HEK293 (cell line): ENCODE results near the gene BLOC1S6.

Source experiments
- CTCF ChIA-PET: fragments of 350-600 bp; formaldehyde crosslinking; extraction: SDS; loops from one replicate; lab custom pipeline; 2021; ENCODE audit warnings: antibody characterized with exemption; lab: Yijun Ruan, JAX
- POLR2A ChIA-PET: fragments of 300-600 bp; formaldehyde crosslinking; extraction: SDS; loops from one replicate; lab custom pipeline; 2020; ENCODE audit warnings: antibody characterized with exemption, inconsistent platforms; lab: Yijun Ruan, JAX
- H3K27ac ChIP-seq: fragments of 200-500 bp; sonication (Bioruptor generic); 2 replicates; pipeline ENCODE4 v1.5.1; 2014; ENCODE audit warnings: low read depth, low read length, control low read depth, inconsistent platforms; ENCODE audit errors: extremely low read depth
- H3K36me3 ChIP-seq, 2 experiments: fragments of 200-500 bp in 1 of 2; sonication (Bioruptor generic) in 1 of 2; 1 replicate in 1 of 2; 2 replicates in 1 of 2; pipeline ENCODE4 v1.5.1; 2014 to 2017; ENCODE audit warnings: inconsistent platforms in 2 of 2, low read length in 2 of 2; ENCODE audit not compliant: control insufficient read depth in 2 of 2, insufficient read depth in 1 of 2
- H3K4me1 ChIP-seq: fragments of 200-500 bp; sonication (Bioruptor generic); 2 replicates; pipeline ENCODE4 v1.5.1; 2014; ENCODE audit warnings: mild to moderate bottlenecking, low read length, inconsistent platforms; ENCODE audit not compliant: control insufficient read depth, insufficient read depth
- H3K4me3 ChIP-seq: 2 replicates; pipeline ENCODE4 v1.5.1; 2011; ENCODE audit warnings: low read depth, mild to moderate bottlenecking, control low read depth, low read length, moderate library complexity
- H3K9me3 ChIP-seq: fragments of 200-500 bp; sonication (Bioruptor generic); 2 replicates; pipeline ENCODE4 v1.5.1; 2014; ENCODE audit warnings: low read depth, low read length, inconsistent platforms; ENCODE audit not compliant: control insufficient read depth, insufficient read depth
- IKZF3 ChIP-seq: fragments of 450-650 bp; IDR thresholded peaks from 2 replicates; pipeline ENCODE4 v1.5.0; 2018; ENCODE audit warnings: missing biosample characterization, mild to moderate bottlenecking, missing genetic modification characterization, moderate library complexity
- KLF7 ChIP-seq: fragments of 450-650 bp; formaldehyde crosslinking; IDR thresholded peaks from 2 replicates; pipeline ENCODE4 v1.5.1; 2016; ENCODE audit warnings: missing biosample characterization, missing genetic modification characterization, borderline replicate concordance
- MZF1 ChIP-seq: fragments of 450-650 bp; formaldehyde crosslinking; IDR thresholded peaks from 2 replicates; pipeline ENCODE4 v1.5.1; 2017; ENCODE audit warnings: missing biosample characterization, missing genetic modification characterization, borderline replicate concordance
- REPIN1 ChIP-seq: fragments of 450-650 bp; formaldehyde crosslinking; IDR thresholded peaks from 2 replicates; pipeline ENCODE4 v1.5.1; 2017; ENCODE audit warnings: missing biosample characterization, missing genetic modification characterization, low read depth
- SP2 ChIP-seq: fragments of 450-650 bp; formaldehyde crosslinking; IDR thresholded peaks from 2 replicates; pipeline ENCODE4 v1.5.1; 2016; ENCODE audit warnings: missing biosample characterization, missing genetic modification characterization
- ZBTB20 ChIP-seq: fragments of 450-650 bp; formaldehyde crosslinking; IDR thresholded peaks from 2 replicates; pipeline ENCODE4 v1.5.1; 2016; ENCODE audit warnings: missing biosample characterization, missing genetic modification characterization
- ZNF121 ChIP-seq: fragments of 450-650 bp; formaldehyde crosslinking; IDR thresholded peaks from 2 replicates; pipeline ENCODE4 v1.5.1; 2016; ENCODE audit warnings: missing biosample characterization, missing genetic modification characterization
- ZNF133 ChIP-seq: fragments of 450-650 bp; formaldehyde crosslinking; IDR thresholded peaks from 2 replicates; pipeline ENCODE4 v1.5.1; 2016; ENCODE audit warnings: missing biosample characterization, missing genetic modification characterization
- ZNF155 ChIP-seq: fragments of 450-650 bp; formaldehyde crosslinking; IDR thresholded peaks from 2 replicates; pipeline ENCODE4 v1.5.1; 2016; ENCODE audit warnings: missing biosample characterization, missing genetic modification characterization
- ZNF184 ChIP-seq: fragments of 450-650 bp; IDR thresholded peaks from 2 replicates; pipeline ENCODE4 v1.5.1; 2018; ENCODE audit warnings: missing biosample characterization, mild to moderate bottlenecking, missing genetic modification characterization
- ZNF2 ChIP-seq: fragments of 450-650 bp; formaldehyde crosslinking; IDR thresholded peaks from 2 replicates; pipeline ENCODE4 v1.5.1; 2016; ENCODE audit warnings: missing biosample characterization, missing genetic modification characterization
- ZNF23 ChIP-seq: fragments of 450-650 bp; formaldehyde crosslinking; IDR thresholded peaks from 2 replicates; pipeline ENCODE4 v1.5.1; 2016; ENCODE audit warnings: missing biosample characterization, missing genetic modification characterization, borderline replicate concordance
- ZNF239 ChIP-seq: fragments of 450-650 bp; formaldehyde crosslinking; IDR thresholded peaks from 2 replicates; pipeline ENCODE4 v1.5.1; 2016; ENCODE audit warnings: missing biosample characterization, missing genetic modification characterization
- ZNF248 ChIP-seq: fragments of 450-650 bp; formaldehyde crosslinking; IDR thresholded peaks from 2 replicates; pipeline ENCODE4 v1.5.1; 2017; ENCODE audit warnings: missing biosample characterization, missing genetic modification characterization
- ZNF426 ChIP-seq: fragments of 450-650 bp; formaldehyde crosslinking; IDR thresholded peaks from 2 replicates; pipeline ENCODE4 v1.5.1; 2017; ENCODE audit warnings: missing biosample characterization, missing genetic modification characterization, mild to moderate bottlenecking, inconsistent platforms, moderate library complexity
- ZNF510 ChIP-seq: fragments of 450-650 bp; formaldehyde crosslinking; IDR thresholded peaks from 2 replicates; pipeline ENCODE4 v1.5.1; 2018; ENCODE audit warnings: mild to moderate bottlenecking, missing genetic modification characterization, missing biosample characterization; ENCODE audit not compliant: insufficient replicate concordance
- ZNF558 ChIP-seq: fragments of 450-650 bp; formaldehyde crosslinking; IDR thresholded peaks from 2 replicates; pipeline ENCODE4 v1.5.1; 2016; ENCODE audit warnings: missing biosample characterization, missing genetic modification characterization
- ZNF571 ChIP-seq: fragments of 450-650 bp; formaldehyde crosslinking; IDR thresholded peaks from 2 replicates; pipeline ENCODE4 v1.5.0; 2017; ENCODE audit warnings: missing biosample characterization, missing genetic modification characterization
- ZNF664 ChIP-seq: fragments of 450-650 bp; formaldehyde crosslinking; IDR thresholded peaks from 2 replicates; pipeline ENCODE4 v1.5.1; 2016; ENCODE audit warnings: missing biosample characterization, missing genetic modification characterization
- ZNF707 ChIP-seq: fragments of 450-650 bp; formaldehyde crosslinking; IDR thresholded peaks from 2 replicates; pipeline ENCODE4 v1.5.1; 2016; ENCODE audit warnings: missing biosample characterization, missing genetic modification characterization
- ZNF76 ChIP-seq: fragments of 450-650 bp; formaldehyde crosslinking; IDR thresholded peaks from 2 replicates; pipeline ENCODE4; 2016; ENCODE audit warnings: low read depth, missing biosample characterization, missing genetic modification characterization, borderline replicate concordance
- ZSCAN30 ChIP-seq: fragments of 450-650 bp; IDR thresholded peaks from 2 replicates; pipeline ENCODE4 v1.5.1; 2018; ENCODE audit warnings: missing biosample characterization, mild to moderate bottlenecking, missing genetic modification characterization, moderate library complexity
- TF ChIP-seq, protein P1 (sequence below): fragments of 450-650 bp; formaldehyde crosslinking; IDR thresholded peaks from 2 replicates; pipeline ENCODE4 v1.5.1; 2016; ENCODE audit warnings: missing biosample characterization, missing genetic modification characterization
- TF ChIP-seq, protein P2 (sequence below): fragments of 450-650 bp; formaldehyde crosslinking; IDR thresholded peaks from 2 replicates; pipeline ENCODE4 v1.5.1; 2016; ENCODE audit warnings: missing biosample characterization, missing genetic modification characterization, borderline replicate concordance
- TF ChIP-seq, protein P3 (sequence below): fragments of 450-650 bp; formaldehyde crosslinking; IDR thresholded peaks from 2 replicates; pipeline ENCODE4 v1.5.1; 2016; ENCODE audit warnings: missing biosample characterization, missing genetic modification characterization, low read depth
- TF ChIP-seq, protein P4 (sequence below): fragments of 450-650 bp; formaldehyde crosslinking; IDR thresholded peaks from 2 replicates; pipeline ENCODE4 v1.5.1; 2017; ENCODE audit warnings: missing biosample characterization, missing genetic modification characterization

BLOC1S6 gene

DNA sequence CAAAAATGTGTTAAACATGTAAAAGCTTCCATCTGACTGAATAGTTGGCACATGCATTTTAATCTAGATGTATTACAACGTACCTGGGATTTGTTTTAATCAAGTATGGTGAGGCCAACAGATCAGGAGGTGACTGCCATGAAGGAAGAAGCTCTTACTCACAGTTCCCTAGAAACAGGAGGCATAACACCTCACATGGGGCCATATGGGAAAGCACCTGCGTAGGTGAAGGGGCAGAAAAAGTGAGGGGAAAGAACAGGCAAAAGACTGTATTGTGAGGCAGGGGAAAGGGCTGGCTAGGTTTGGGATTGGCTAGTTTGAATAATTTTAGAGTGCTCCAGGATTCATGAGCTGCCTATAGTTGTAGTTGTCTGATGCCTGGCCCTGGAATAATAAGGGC is 57.3 kb downstream of the BLOC1S6 start:
- no peak for TF ChIP-seq ZNF248
- no peak for TF ChIP-seq ZNF76 (tag by site-specific recombination)
- no peak for TF ChIP-seq ZBTB20 (tag by site-specific recombination)
- TF ChIP-seq ZNF707, result no peak
- no peak for TF ChIP-seq ZNF155 (tag by site-specific recombination)
- TF ChIP-seq ZNF239 (tag by site-specific recombination), result no peak
- no peak for TF ChIP-seq ZNF510
- no peak for TF ChIP-seq ZSCAN30 (tag by site-specific recombination)
- TF ChIP-seq, protein P1, sequence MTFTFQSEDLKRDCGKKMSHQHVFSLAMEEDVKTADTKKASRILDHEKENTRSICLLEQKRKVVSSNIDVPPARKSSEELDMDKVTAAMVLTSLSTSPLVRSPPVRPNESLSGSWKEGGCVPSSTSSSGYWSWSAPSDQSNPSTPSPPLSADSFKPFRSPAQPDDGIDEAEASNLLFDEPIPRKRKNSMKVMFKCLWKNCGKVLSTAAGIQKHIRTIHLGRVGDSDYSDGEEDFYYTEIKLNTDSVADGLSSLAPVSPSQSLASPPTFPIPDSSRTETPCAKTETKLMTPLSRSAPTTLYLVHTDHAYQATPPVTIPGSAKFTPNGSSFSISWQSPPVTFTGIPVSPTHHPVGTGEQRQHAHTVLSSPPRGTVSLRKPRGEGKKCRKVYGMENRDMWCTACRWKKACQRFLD (tag by site-specific recombination), result no peak
- no peak for TF ChIP-seq ZNF23 (tag by site-specific recombination)
- TF ChIP-seq ZNF133 (tag by site-specific recombination), result no peak
- TF ChIP-seq, protein P2, sequence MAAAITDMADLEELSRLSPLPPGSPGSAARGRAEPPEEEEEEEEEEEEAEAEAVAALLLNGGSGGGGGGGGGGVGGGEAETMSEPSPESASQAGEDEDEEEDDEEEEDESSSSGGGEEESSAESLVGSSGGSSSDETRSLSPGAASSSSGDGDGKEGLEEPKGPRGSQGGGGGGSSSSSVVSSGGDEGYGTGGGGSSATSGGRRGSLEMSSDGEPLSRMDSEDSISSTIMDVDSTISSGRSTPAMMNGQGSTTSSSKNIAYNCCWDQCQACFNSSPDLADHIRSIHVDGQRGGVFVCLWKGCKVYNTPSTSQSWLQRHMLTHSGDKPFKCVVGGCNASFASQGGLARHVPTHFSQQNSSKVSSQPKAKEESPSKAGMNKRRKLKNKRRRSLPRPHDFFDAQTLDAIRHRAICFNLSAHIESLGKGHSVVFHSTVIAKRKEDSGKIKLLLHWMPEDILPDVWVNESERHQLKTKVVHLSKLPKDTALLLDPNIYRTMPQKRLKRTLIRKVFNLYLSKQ (tag by site-specific recombination), result no peak
- TF ChIP-seq ZNF184 (tag by site-specific recombination), result no peak
- TF ChIP-seq ZNF426 (tag by site-specific recombination), result no peak
- no peak for TF ChIP-seq MZF1
- H3K4me3 ChIP-seq, result no peak overlapping the region
- no peaks in the 10 kb centered on the region for H3K36me3 ChIP-seq
- H3K4me1 ChIP-seq, result no peaks in the 10 kb centered on the region
- ChIA-PET CTCF (interaction anchor here (0.6 to 1.7 kb wide), 5 partner anchors 9 to 215 kb away, joined by 3 to 4 read pairs (median 3); partner anchors contain the start of gene SQOR), POLR2A (no interaction called here)
- H3K27ac ChIP-seq, result no peak overlapping the region
- H3K9me3 ChIP-seq, result no peaks in the 10 kb centered on the region

DNA sequence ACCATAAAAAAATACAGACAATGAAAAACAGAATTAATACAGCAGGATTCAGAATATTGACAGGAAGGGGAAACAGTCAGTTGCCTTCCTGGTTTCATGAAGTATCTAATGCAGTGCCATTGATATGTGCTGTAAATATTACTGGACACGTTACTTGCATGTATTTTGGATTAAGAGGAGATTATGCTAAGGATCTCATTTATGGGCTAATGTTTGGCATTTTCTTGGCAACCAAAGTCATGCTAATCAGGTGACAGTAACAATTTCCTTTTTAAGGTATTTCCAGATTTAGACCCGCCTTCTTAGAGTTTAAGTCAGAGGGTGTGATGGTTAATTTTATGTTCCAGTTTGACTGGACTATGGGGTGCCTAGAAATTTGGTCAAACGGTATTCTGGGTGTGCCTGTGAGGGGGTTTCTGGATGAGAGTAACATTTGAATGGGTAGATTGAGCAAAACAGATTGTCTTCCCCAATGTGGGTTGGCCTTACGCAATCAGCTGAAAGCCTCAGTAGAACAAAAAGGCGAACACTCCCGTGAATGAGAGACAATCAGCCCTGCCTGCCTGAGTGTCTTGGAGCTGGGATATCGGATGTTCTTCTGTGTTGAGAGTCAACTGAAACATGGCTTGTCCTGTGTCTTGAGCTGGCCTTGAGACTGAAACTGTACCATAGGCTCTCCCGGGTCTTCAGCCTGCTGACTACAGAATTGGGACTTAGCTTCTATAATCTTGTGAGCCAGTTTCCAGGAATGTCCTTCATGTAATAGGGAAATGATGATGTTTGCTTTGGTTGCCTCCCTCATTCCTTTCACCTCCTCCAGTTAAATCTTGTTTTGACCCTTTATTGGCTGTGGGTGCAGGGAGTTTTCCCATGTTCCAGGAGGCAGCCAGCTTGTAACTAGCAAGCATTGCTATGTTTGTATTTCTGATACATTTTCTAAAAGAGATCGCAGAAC is 58.1 kb downstream of the BLOC1S6 start:
- no peak overlapping the region for H3K27ac ChIP-seq
- ChIA-PET POLR2A (no interaction called here), CTCF (interaction anchor here (0.8 kb wide), 2 partner anchors 10 to 31 kb away, joined by 3 to 4 read pairs; partner anchors contain the start of gene SQOR)
- no peaks in the 10 kb centered on the region for H3K4me1 ChIP-seq
- H3K4me3 ChIP-seq, result no peak overlapping the region
- no peaks in the 10 kb centered on the region for H3K36me3 ChIP-seq
- TF ChIP-seq SP2 (tag by site-specific recombination), result no peak
- no peak for TF ChIP-seq KLF7
- TF ChIP-seq REPIN1 (tag by site-specific recombination), result no peak
- TF ChIP-seq ZNF2 (tag by site-specific recombination), result no peak
- no peak for TF ChIP-seq ZNF558 (tag by site-specific recombination)
- no peak for TF ChIP-seq ZNF571 (tag by site-specific recombination)
- TF ChIP-seq ZNF664 (tag by site-specific recombination), result no peak
- TF ChIP-seq IKZF3 (tag by site-specific recombination), result no peak
- TF ChIP-seq, protein P3, sequence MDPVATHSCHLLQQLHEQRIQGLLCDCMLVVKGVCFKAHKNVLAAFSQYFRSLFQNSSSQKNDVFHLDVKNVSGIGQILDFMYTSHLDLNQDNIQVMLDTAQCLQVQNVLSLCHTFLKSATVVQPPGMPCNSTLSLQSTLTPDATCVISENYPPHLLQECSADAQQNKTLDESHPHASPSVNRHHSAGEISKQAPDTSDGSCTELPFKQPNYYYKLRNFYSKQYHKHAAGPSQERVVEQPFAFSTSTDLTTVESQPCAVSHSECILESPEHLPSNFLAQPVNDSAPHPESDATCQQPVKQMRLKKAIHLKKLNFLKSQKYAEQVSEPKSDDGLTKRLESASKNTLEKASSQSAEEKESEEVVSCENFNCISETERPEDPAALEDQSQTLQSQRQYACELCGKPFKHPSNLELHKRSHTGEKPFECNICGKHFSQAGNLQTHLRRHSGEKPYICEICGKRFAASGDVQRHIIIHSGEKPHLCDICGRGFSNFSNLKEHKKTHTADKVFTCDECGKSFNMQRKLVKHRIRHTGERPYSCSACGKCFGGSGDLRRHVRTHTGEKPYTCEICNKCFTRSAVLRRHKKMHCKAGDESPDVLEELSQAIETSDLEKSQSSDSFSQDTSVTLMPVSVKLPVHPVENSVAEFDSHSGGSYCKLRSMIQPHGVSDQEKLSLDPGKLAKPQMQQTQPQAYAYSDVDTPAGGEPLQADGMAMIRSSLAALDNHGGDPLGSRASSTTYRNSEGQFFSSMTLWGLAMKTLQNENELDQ, result no peak
- TF ChIP-seq, protein P4, sequence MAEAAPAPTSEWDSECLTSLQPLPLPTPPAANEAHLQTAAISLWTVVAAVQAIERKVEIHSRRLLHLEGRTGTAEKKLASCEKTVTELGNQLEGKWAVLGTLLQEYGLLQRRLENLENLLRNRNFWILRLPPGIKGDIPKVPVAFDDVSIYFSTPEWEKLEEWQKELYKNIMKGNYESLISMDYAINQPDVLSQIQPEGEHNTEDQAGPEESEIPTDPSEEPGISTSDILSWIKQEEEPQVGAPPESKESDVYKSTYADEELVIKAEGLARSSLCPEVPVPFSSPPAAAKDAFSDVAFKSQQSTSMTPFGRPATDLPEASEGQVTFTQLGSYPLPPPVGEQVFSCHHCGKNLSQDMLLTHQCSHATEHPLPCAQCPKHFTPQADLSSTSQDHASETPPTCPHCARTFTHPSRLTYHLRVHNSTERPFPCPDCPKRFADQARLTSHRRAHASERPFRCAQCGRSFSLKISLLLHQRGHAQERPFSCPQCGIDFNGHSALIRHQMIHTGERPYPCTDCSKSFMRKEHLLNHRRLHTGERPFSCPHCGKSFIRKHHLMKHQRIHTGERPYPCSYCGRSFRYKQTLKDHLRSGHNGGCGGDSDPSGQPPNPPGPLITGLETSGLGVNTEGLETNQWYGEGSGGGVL, result no peak
- no peak for TF ChIP-seq ZNF121 (tag by site-specific recombination)
- no peaks in the 10 kb centered on the region for H3K9me3 ChIP-seq
